Measurements from ENCODE around the gene VAT1L. TPM values are rescaled to one million over a fixed set of nuclear protein-coding genes. Genes with fewer than 3 reads are reported as not detected.

VAT1L gene
- total RNA-seq, 1 donor from 2014 or later, result not detected

DNA sequence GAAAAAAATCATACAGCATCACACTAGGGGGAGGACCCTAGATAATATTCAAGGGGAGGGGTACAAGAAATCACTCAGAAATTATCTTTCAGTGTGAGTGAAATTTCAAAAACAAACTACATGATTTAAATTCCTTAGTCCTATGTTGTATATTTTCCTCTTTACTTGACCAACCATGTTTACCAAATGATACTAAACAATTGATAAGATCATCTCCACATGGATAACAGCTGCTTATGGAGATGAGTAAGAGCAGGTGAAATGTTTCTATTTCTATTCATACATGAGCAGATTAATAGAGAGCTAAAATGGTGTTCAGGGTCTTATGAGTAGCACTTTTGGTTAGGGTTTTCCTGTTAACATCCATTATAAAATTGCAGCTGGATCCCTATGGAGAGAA is 7.3 kb upstream of the VAT1L start:
- intact Hi-C loops (cut with micrococcal nuclease), result no loop called here

DNA sequence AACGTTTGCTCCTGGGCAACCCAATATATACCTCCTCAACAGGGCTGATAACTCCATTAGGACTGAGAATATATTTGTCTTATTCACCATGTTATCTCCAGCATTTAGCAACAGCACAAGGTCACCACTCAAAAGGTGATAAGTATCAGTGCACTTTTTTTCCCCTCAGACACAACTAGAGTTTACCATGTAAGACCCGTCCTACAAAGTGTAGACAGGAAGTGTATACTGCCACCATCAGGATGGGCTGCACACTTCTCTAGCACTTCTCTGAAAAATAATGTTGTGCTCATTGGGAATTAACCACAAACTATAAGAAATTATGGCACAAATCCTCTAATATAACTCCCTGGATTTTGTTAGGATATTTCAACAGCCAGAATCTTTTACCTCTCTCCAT is 5.7 kb upstream of the VAT1L start:
- intact Hi-C loops (cut with micrococcal nuclease), result loop anchor here (1.0 kb wide), 1 partner anchor 107 kb away; no protein-coding TSS in a partner anchor

DNA sequence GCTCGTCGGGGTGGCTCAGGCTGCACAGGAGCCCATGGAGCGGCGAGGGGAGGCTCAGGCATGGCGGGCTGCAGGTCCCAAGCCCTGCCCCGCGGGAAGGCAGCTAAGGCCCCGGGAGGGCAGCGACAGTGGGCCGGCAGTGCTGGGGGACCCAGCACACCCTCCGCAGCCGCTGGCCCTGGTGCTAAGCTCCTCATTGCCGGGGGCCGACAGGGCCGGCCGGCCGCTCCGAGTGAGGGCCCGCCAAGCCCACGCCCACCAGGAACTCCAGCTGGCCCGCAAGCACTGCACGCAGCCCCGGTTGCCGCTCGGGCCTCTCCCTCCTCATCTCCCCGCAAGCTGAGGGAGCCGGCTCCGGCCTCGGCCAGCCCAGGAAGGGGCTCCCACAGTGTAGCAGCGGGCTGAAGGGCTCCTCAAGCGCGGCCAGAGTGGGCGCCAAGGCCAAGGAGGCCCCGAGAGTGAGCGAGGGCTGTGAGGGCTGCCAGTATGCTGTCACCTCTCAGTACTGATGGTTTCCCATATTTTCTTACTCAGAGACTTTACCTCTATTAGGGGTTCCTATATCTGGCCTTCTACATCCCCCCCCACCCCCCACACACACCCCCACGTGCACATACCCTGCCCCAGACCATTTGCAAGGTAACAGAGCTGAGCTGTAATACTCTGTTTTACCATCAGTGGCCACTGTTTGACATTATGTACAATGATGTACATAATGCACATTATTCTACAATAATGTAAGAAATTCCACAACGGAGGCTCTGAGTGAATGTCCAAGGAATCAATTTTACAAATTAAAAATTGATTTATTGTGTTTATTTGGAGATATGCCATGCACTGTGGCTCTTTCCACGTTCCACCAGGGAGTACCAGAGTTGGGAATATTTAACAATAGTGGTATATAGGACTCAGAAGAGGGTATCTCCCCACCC is 3.7 kb upstream of the VAT1L start:
- intact Hi-C loops (cut with micrococcal nuclease), result no loop called here

DNA sequence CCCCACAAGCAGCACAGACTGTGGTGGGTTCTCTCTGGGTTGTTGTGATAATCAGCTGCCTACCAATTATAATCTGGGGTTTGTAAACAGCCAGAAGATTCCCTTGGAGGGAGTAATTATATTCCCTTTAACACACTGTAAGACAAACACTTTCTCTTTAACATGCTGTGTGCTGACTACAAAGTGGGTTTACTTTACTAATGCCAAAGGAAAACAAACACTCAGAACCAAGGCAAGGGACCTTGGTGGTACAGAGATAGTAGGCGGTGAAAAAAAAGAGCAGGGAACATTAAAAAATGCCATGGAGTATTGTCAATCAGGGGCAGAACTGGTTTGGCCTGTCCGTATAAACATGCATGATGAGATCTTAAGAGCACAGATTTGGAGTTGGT is 3.0 kb upstream of the VAT1L start:
- intact Hi-C loops (cut with micrococcal nuclease), result no loop called here

DNA sequence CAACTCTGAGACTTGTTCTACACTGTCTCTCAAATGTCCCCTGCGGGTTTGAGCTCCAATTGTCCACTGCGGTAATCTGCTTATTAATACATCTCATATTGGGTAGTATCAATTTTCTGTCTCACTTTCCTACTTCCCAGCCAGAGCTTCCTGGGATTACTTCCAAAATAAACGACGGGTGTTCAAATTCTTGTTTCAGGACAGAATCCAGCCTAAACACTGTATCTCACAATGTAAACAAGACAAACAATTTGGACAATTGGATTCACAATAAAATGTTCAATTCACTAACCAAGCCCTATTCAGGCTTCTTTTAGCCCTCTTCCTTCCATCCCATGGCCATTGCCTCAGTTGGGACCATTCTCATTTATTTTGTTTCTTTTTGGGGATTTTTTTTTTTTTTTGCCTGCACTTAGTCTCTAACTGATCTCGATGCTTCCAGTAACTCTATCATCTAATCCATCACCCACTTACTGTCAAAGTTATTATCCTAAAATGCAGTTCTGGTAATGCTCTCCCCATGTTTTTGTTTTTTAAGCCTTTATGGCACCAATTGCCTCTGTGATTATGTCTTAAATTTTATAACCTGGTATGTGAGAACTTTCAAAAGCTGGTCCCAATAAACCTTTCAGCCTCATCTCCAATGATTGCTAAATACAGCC is 2.0 kb upstream of the VAT1L start:
- intact Hi-C loops (cut with micrococcal nuclease), result no loop called here

DNA sequence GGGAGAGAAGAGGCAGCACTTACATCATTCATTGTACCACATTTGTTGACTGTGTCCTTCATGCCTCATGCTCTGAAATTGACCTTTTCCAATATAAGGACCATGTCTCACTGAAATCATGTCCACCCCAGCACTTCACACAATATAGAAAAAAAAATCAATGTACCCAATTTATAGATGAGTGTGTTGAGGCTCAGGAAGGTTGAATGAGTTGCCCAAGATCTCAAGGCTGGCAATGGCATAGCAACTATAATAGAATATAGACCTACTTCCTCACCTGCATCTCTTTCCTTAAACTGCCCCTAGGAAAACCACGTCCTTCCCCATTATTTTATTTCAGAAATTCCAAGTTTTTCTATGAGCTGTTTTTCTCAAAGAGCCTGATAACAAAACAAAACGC is 912 bp upstream of the VAT1L start:
- intact Hi-C loops (cut with micrococcal nuclease), result no loop called here

DNA sequence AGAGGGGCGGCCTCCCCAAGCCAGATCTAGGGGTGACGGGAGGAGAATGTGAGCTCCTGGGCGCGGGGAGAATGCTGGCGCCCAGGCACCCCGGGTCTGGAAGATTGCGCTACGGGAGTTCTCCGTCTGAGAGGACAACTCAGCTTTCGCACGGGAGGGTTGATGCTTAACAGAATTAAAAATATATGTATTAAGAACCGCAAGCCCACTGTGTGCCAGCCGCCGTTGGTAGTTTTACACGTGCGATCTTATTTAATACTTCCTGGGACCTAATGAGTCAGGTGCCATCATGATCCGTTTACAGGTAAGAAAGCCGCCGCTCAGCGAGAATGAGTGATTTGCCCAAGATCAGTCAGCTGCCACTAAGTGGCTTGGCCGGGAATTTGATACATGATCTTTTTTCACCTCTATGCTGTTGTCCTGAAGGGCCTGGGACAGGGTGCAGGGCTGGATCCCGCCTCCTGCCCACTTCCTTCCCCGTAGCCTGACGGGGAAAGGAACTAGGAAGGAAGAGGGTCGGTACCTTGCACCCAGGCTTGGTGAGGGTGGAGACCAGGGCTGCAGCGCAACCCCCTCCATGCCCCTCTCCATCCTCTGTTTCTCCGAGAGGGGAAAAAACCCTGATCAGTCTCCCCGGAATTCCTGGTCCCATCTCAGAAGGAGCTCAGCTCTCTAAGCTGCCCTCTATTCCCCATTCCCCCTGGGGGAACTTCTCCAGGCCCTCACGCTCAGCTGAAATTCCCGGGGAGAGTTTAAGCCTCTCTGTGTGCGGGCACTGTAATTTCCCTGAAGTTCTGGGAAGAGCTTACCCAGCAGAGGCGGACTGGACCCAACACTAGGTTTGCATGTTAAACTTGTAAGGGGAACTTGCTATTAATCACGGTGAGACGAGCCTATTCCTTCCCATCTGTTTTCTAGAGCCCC is 983 bp downstream of the VAT1L start:
- intact Hi-C loops (cut with micrococcal nuclease), result no loop called here

DNA sequence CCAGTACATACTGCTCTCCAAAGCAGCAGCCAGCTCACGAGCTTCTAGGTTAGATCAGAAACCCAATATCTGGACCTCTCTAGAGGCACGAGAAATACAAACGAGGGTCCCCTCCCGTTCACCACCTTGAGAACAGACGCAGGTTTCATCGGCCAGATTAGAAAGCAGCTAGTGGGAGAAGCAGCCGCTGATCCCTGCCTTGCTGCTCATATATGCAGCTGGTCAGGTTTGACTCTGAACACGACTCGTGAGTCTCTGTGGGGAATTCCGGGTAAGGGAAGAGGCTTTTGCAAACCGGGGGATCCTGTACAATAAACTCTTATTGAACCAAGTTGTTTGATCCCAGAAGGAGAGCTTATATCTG is 1.6 kb downstream of the VAT1L start:
- intact Hi-C loops (cut with micrococcal nuclease), result no loop called here

DNA sequence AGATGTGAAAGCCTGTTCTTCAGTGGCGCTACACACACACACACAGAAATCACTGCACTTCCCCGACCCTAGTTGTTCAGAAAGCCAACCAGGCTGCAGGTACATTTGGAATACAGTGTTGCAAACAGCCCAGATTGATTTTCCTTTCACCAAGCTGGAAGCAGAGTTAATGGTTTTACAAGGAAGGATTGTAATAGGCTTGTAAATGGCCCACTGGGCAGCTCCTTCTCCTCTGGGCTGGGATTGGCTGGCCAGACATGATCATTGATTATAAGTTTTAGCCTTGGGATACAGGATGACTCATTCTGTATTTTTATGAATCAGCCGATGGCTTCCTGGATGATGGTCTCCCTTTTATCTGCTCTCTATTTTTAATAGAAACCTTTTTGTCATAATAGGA is 2.5 kb downstream of the VAT1L start:
- intact Hi-C loops (cut with micrococcal nuclease), result no loop called here

DNA sequence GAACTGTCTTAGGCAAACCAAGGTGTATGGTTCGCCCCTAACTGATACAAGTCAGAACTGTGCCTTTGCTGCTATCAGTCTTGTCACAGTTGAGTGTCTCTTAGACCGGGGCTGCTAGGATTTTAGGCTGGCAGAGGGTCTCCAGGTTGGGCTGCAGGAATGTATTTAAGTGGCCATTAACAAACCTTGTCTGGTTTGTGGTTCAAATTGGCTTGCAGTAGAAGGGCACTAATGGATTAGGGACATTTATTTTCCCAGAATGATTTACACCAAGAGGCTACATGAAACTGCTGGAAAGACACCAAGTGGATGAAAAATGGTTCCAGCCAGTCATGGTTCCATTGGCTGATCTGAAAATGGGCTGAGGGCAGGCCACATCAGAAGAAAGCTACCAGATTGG is 5.1 kb downstream of the VAT1L start:
- intact Hi-C loops (cut with micrococcal nuclease), result no loop called here

DNA sequence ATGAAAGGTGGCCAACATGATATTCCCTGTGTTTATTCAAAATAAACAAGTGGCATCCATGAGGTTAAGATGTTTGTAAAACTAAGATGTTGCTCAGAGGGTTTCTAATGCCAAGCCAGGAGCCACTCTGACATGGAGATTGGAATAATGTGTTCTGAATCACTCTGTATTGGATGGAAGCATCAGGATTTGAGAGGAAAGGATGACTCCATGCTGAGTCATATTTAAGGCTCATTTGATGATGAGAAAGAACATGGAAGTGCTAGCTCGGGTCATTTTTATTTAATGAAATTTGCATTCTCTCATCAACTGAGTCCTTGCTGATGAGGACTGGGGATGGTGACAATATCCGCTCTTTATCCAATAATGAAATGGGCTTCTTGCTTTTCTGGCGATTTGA is 6.2 kb downstream of the VAT1L start:
- intact Hi-C loops (cut with micrococcal nuclease), result no loop called here

DNA sequence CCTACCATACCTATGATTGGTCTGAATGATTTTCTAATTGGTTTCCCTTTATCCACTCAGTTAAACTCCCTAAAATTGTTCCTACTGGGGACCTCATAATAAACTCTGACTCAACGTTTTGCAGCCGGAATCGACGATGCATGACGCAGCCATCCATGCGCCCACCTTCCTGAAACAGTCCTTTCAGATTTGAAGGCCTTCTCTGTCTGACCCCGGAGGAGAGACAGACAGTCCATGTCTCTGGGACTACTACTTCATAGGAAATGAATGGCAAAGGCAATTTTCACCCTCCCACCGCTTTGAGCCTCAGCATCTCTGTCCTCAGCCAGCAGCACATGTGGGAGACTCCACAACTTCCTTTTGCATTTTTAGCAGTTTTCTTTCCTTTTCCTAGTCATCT is 13.5 kb downstream of the VAT1L start:
- intact Hi-C loops (cut with micrococcal nuclease), result no loop called here

DNA sequence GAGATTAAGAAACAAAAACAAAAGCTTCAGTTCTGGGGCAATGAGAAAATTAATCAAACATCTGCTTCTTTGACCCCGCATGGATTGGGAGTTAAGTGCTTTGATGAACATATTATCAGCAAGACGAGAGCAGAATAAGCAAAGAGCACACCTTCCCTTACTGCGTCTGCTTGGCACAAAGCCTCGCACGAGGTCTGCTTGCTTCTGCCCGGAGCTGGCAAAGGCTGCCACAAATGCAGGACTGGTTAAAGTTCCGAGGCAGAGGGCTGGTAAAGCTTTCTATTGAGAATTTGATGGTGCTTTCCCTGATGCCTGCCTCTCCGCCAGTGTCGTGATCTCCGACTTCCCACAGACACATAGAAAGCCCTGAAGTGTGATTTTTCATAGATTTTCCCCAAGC is 17.0 kb downstream of the VAT1L start:
- intact Hi-C loops (cut with micrococcal nuclease), result no loop called here

DNA sequence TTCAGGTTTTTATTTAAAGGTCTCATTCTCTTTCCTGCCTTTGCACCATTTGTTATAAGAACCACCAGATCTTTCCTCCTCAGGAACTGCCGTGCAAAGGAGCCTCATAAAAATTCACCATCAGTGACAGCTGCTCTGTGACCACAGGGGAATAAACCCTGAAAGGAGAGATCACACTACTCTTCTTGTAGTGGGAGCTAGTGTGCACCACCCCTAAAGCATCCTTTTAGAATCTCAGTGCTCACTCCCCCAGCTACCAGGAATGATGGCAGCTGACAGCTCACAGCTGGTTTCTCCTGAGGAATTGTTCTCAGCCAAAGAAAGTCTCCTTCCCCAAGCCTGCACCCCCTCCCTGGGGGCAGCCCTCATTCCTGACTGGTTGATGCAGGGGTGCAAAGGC is 18.7 kb downstream of the VAT1L start:
- intact Hi-C loops (cut with micrococcal nuclease), result no loop called here

DNA sequence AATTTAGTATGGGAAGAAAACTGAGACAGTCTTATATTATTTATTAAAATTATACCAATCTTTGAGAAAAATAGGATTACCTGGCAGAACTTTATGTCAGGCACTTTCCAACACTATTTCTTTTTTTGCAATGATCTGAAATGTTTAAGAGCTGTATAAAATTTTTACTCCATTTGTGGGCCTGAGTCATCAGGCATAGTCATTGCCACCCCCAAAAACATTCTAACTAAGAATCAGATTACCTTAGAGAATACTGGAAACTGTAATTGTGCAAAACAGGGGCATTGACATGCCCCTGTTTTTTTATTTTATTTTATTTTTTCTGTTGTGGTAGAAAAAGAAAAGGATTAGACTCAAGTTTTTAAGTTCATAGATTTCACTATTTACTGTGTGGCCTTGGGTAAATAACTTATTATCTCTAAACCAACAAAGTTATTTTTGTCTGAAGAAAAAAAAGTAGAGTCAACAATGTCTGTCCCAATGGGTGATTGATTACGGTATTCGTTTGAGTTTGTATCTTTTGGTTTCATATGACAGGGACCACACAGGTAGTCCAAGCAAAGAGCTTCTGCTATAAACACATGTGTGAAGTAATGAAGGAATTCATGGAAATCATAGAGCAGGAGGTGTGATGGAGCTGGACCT is 24.6 kb downstream of the VAT1L start:
- intact Hi-C loops (cut with micrococcal nuclease), result no loop called here

DNA sequence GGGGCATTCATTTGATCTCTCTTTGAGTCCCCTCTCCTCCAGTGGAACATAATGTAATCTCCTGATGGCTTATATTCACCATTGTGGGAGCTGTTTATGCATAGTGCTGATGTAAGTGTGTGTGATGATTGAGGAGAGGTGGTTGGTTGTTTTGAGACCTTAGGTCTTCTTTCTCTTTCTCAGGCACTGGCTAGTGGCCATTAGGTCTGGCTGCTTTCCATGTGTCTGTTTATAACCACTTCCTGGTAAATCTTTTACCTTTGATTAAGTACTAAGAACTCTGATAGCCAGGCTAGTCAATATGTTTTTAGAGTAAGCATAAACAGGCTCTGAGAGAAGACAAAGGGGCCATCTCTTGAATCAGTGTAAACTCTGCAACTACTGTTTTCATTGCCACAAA is 27.9 kb downstream of the VAT1L start:
- intact Hi-C loops (cut with micrococcal nuclease), result no loop called here

DNA sequence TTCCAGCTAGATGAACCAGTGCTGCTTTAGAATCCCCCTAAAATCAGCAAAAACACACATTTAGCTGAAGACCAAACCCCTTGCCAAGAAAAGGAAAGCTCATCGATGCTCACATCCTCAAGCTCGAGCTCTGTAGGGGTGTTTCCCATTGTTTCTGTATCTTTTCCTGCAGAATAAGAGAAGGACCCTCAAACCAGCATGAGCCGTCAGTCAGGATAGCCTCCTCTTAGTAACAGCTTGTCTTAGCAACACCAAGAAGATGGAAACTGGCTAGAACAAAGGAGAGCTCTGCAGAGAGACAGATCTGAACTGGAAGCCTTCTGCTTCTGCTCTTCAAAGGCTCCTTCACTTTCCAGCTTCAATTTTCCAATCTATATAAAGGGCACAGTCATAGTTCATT is 32.0 kb downstream of the VAT1L start:
- intact Hi-C loops (cut with micrococcal nuclease), result no loop called here

DNA sequence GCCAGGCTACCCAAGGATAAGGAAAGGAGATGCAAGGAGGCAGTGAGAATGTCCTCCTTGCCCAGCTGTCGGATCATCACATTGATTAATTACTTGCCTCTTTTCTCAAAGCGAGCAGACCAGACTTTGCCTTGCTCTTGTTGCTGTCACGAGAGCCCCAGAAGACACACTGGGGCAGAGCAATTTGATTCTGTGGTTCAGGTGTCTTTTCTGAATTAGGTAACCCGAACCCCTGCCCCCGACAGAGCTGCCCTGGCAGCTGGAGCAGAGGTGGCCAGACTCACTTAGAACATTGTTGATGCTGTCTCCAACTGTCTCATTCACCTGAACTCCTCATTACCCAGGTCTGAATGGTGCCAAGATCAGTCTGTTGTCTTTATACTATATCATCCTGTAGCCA is 34.3 kb downstream of the VAT1L start:
- intact Hi-C loops (cut with micrococcal nuclease), result no loop called here

DNA sequence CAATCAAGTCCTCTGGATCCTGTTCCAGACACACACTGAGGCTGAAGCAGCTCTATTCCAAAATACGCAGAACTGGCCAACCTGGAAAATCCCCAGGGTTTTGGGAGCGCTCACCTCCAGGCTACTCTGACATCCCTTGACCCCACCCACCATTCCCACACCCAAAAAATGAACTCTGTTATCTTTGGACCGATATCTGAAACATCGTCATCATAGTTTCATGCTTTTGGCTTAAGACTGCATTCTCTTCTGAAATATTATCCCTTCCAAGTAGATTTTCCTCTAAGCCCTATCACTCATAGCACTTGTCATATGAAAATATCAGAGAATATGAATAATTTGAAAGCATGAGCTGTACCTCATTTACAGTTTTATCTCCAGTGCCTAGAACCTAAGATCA is 34.7 kb downstream of the VAT1L start:
- intact Hi-C loops (cut with micrococcal nuclease), result no loop called here

DNA sequence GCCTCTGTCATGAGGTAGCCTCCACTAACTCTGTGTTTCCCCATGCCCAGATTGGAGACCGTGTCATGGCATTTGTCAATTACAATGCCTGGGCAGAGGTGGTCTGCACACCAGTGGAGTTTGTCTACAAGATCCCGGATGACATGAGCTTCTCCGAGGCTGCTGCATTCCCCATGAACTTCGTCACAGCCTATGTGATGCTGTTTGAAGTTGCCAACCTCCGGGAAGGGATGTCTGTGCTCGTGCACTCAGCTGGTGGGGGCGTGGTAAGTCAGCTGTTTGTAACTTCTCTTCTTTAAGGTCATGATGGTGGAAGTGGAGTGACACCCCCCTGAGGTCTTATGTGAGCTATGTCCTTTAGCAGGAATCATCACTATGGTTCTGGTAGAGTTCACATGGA is 36.8 kb downstream of the VAT1L start:
- intact Hi-C loops (cut with micrococcal nuclease), result no loop called here

DNA sequence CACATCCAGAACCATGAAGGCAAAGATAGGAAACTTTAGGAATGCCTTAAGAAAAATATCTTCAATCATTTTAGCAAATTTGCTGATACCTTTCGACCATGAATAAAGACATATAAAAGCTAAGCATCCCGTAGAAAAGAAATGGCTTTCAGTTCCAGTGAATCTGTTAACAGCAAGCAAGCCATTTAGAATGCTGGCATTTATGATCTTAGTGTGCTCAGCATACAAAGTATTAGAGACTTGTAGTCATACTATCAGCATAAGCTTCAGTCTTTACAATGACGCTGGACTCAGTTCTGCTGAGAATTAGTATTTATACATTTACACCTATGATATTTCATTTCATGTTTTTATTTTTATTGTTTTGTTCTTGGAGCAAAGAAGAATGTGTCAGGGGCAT is 38.7 kb downstream of the VAT1L start:
- intact Hi-C loops (cut with micrococcal nuclease), result no loop called here

Measured in T-helper 2 cell treated with Interferon-gamma antibody and Interleukin-4, amounts not matched to agents 100 ng/mL and 5 ng/mL, for 36 hours (primary cell).